ENCODE measurements around the gene TUBE1. TPM values are rescaled to one million over a fixed set of nuclear protein-coding genes. Genes with fewer than 3 reads are reported as not detected.
"Not testable (repeated sequence)": the region's sequence is repeated elsewhere in the genome, so short reads cannot be mapped to it uniquely, and the experiment has no call there.

Gene TUBE1
- total and polyA plus RNA-seq, 2 experiments from 2014 or later = 26.3 to 27.7 TPM

DNA sequence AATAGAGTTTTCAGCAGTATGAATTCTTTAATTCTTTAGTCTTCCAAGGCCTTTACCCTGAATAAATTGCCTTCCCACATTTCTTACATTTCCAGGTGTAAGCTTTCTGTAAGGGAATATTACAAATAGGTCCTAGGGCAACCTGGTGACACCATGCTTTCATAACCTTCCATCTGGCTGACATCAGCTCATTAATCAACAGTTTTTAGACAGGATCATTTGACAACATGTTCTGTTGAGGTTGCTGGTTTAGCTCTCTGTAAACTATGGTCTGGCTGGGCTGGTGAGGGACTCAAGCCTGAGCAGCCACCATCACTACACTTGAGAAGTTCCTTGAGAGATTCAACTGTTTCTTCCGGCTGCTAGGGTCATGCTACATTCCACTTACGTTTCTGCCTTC lies 19.3 kb upstream of the TUBE1 start (continued):
- TF ChIP-seq, protein P1, sequence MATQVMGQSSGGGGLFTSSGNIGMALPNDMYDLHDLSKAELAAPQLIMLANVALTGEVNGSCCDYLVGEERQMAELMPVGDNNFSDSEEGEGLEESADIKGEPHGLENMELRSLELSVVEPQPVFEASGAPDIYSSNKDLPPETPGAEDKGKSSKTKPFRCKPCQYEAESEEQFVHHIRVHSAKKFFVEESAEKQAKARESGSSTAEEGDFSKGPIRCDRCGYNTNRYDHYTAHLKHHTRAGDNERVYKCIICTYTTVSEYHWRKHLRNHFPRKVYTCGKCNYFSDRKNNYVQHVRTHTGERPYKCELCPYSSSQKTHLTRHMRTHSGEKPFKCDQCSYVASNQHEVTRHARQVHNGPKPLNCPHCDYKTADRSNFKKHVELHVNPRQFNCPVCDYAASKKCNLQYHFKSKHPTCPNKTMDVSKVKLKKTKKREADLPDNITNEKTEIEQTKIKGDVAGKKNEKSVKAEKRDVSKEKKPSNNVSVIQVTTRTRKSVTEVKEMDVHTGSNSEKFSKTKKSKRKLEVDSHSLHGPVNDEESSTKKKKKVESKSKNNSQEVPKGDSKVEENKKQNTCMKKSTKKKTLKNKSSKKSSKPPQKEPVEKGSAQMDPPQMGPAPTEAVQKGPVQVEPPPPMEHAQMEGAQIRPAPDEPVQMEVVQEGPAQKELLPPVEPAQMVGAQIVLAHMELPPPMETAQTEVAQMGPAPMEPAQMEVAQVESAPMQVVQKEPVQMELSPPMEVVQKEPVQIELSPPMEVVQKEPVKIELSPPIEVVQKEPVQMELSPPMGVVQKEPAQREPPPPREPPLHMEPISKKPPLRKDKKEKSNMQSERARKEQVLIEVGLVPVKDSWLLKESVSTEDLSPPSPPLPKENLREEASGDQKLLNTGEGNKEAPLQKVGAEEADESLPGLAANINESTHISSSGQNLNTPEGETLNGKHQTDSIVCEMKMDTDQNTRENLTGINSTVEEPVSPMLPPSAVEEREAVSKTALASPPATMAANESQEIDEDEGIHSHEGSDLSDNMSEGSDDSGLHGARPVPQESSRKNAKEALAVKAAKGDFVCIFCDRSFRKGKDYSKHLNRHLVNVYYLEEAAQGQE (IDR thresholded peaks at IDR 0.05; ENCODE audit: unreplicated experiment) = no peak
- TF ChIP-seq JUNB (IDR thresholded peaks at IDR 0.05; ENCODE audit: unreplicated experiment) (no peak), STAT1 (IDR thresholded peaks at IDR 0.05; ENCODE audit: unreplicated experiment) (no peak), EZH2phosphoT487 (IDR thresholded peaks at IDR 0.05; ENCODE audit: unreplicated experiment) (no peak), EZH2 (IDR thresholded peaks at IDR 0.05; ENCODE audit: low read depth, unreplicated experiment) (no peak), CREB1 (CRISPR knock-in tag; IDR thresholded peaks at IDR 0.05; ENCODE audit: low read depth) (no peak), ZNF114 (CRISPR knock-in tag; IDR thresholded peaks at IDR 0.05) (no peak), POLR2AphosphoS5 (IDR thresholded peaks at IDR 0.05; ENCODE audit: low read depth) (no peak)
- TF ChIP-seq, protein P2, sequence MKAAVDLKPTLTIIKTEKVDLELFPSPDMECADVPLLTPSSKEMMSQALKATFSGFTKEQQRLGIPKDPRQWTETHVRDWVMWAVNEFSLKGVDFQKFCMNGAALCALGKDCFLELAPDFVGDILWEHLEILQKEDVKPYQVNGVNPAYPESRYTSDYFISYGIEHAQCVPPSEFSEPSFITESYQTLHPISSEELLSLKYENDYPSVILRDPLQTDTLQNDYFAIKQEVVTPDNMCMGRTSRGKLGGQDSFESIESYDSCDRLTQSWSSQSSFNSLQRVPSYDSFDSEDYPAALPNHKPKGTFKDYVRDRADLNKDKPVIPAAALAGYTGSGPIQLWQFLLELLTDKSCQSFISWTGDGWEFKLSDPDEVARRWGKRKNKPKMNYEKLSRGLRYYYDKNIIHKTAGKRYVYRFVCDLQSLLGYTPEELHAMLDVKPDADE (IDR thresholded peaks at IDR 0.05) = no peak

DNA sequence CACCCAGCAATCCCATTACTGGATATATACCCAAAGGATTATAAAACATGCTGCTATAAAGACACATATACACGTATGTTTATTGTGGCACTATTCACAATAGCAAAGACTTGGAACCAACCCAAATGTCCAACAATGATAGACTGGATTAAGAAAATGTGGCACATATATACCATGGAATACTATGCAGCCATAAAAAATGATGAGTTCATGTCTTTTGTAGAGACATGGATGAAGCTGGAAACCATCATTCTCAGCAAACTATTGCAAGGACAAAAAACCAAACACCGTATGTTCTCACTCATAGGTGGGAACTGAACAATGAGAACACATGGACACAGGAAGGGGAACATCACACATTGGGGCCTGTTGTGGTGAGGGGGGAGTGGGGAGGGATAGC lies 18.7 kb upstream of the TUBE1 start:
- H3K36me3 Mint-ChIP-seq (ENCODE audit: low read depth); H2AFZ ChIP-seq; H3K79me2 ChIP-seq (replicated peaks; ENCODE audit: insufficient read depth); H3K27me3 Mint-ChIP-seq (ENCODE audit: insufficient read depth, low read depth, poor library complexity); H3K9me2 ChIP-seq (ENCODE audit: insufficient read depth); ATAC-seq; H3K9me3 Mint-ChIP-seq; H3K36me3 ChIP-seq (ENCODE audit: insufficient read depth); H3F3A ChIP-seq (replicated peaks; ENCODE audit: low read depth); H4K20me1 ChIP-seq (replicated peaks; ENCODE audit: insufficient read depth); H3K27ac Mint-ChIP-seq; H3K4me3 Mint-ChIP-seq; H3K4me3 ChIP-seq; DNase-seq (ENCODE audit: low spot score); H3K27me3 ChIP-seq (ENCODE audit: insufficient read depth); H3K4me2 ChIP-seq; H3K27ac ChIP-seq (ENCODE audit: low read depth): not testable (repeated sequence)
- H3K4me1 Mint-ChIP-seq = peaks cover 14% of the 10 kb centered on the region
- peaks cover 15% of the 10 kb centered on the region for H3K4me1 ChIP-seq (ENCODE audit: insufficient read depth)

DNA sequence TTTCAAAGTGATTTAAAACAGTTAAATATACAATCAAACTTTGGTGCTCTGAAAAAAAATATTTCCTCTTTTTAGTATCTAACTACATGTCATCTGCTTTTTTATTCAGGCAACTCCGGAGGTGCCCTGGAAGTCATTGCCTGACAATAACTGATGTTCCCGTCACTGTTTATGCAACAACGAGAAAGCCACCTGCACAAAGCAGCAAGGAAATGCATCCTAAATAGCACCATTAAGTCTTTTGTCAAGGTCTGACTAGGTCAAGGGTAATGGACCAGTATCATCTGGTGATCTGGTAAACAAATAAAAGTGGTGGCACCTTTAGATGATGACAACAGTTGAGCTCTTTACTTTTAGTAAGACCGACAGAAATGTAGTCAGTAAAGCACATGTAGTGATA lies 13.3 kb upstream of the TUBE1 start:
- no peak overlapping the region for H3K4me3 Mint-ChIP-seq
- Histone ChIP-seq H3K4me1 (ENCODE audit: insufficient read depth) (peaks cover 34% of the 10 kb centered on the region), H3F3A (replicated peaks; ENCODE audit: low read depth) (no peaks in the 10 kb centered on the region), H3K27me3 (ENCODE audit: insufficient read depth) (no peaks in the 10 kb centered on the region), H3K4me3 (no peak overlapping the region), H3K4me2 (peak overlapping the region; percentile 7), H3K79me2 (replicated peaks; ENCODE audit: insufficient read depth) (no peaks in the 10 kb centered on the region), H4K20me1 (replicated peaks; ENCODE audit: insufficient read depth) (no peaks in the 10 kb centered on the region), H3K9me2 (ENCODE audit: insufficient read depth) (peaks cover 5% of the 10 kb centered on the region; the same call in 1 of the 2 replicates), H3K36me3 (ENCODE audit: insufficient read depth) (no peaks in the 10 kb centered on the region), H2AFZ (no peak overlapping the region), H3K27ac (ENCODE audit: low read depth) (peak overlapping the region; percentile 13; the same call in 1 of the 2 replicates)
- peaks cover 6% of the 10 kb centered on the region for H3K9me3 Mint-ChIP-seq
- DNase-seq (ENCODE audit: low spot score) = peak; percentile 42
- H3K27ac Mint-ChIP-seq = no peak overlapping the region; the same call in 1 of the 2 replicates
- peak; percentile 54; the same call in 2 of the 3 replicates for ATAC-seq
- H3K36me3 Mint-ChIP-seq (ENCODE audit: low read depth) = peaks cover 8% of the 10 kb centered on the region
- H3K27me3 Mint-ChIP-seq (ENCODE audit: insufficient read depth, low read depth, poor library complexity) = no peaks in the 10 kb centered on the region
- H3K4me1 Mint-ChIP-seq = peaks cover 48% of the 10 kb centered on the region
- TF ChIP-seq NANOG (IDR thresholded peaks at IDR 0.05; ENCODE audit: borderline replicate concordance) = peak; percentile 97
- no peak for TF ChIP-seq EZH2phosphoT487 (IDR thresholded peaks at IDR 0.05; ENCODE audit: unreplicated experiment)
- TF ChIP-seq, protein P3, sequence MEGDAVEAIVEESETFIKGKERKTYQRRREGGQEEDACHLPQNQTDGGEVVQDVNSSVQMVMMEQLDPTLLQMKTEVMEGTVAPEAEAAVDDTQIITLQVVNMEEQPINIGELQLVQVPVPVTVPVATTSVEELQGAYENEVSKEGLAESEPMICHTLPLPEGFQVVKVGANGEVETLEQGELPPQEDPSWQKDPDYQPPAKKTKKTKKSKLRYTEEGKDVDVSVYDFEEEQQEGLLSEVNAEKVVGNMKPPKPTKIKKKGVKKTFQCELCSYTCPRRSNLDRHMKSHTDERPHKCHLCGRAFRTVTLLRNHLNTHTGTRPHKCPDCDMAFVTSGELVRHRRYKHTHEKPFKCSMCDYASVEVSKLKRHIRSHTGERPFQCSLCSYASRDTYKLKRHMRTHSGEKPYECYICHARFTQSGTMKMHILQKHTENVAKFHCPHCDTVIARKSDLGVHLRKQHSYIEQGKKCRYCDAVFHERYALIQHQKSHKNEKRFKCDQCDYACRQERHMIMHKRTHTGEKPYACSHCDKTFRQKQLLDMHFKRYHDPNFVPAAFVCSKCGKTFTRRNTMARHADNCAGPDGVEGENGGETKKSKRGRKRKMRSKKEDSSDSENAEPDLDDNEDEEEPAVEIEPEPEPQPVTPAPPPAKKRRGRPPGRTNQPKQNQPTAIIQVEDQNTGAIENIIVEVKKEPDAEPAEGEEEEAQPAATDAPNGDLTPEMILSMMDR (conservative IDR thresholded peaks at IDR 0.05; ENCODE audit: low read depth in 2 of 2) = no peak
- no peak for TF ChIP-seq ZNF114 (CRISPR knock-in tag; IDR thresholded peaks at IDR 0.05)
